Fibroblast of lung (primary cell): ENCODE data around the gene VRK1. TPM values are rescaled to one million over a fixed set of nuclear protein-coding genes. Genes with fewer than 3 reads are reported as not detected.

Experiments used
- DNase-seq, 2 donors: peaks; one replicate each; pipeline versions ENCODE4 v3.0.0 to v3.0.0-alpha.2; 2010; ENCODE audit warnings: low read depth in 2 of 2
- H2AFZ ChIP-seq: 2 replicates; pipeline ENCODE4 v1.5.1; 2012; ENCODE audit warnings: low read length, control low read depth, inconsistent platforms
- H3K27ac ChIP-seq: 2 replicates; pipeline ENCODE4 v1.5.1; 2011; ENCODE audit warnings: low read length, control low read depth; ENCODE audit not compliant: insufficient read depth
- H3K27me3 ChIP-seq: 2 replicates; pipeline ENCODE4 v1.5.1; 2011; ENCODE audit warnings: mild to moderate bottlenecking, low read length; ENCODE audit not compliant: control insufficient read depth, insufficient read depth
- H3K36me3 ChIP-seq: 2 replicates; pipeline ENCODE4 v1.5.1; 2011; ENCODE audit warnings: low read length; ENCODE audit not compliant: control insufficient read depth, insufficient read depth
- H3K4me1 ChIP-seq: 2 replicates; pipeline ENCODE4 v1.5.1; 2011; ENCODE audit warnings: low read length; ENCODE audit not compliant: control insufficient read depth, insufficient read depth; ENCODE audit errors: extremely low read depth
- H3K4me2 ChIP-seq: 2 replicates; pipeline ENCODE4 v1.5.1; 2011; ENCODE audit warnings: low read length, control low read depth; ENCODE audit not compliant: insufficient read depth; ENCODE audit errors: extremely low read depth
- H3K4me3 ChIP-seq, 4 experiments: fragments of 200-600 bp in 1 of 4; sonication (generic) in 1 of 4; replicated peaks in 1 of 4; 2 replicates each; pipeline ENCODE4 v1.5.1; 2011 to 2016; ENCODE audit warnings: low read length in 4 of 4, low read depth in 3 of 4, mild to moderate bottlenecking in 3 of 4, control low read depth in 2 of 4, inconsistent platforms in 1 of 4, mixed read lengths in 1 of 4; ENCODE audit not compliant: insufficient read depth in 1 of 4; ENCODE audit errors: control extremely low read depth in 1 of 4
- H3K79me2 ChIP-seq: 2 replicates; pipeline ENCODE4 v1.5.1; 2012; ENCODE audit warnings: mild to moderate bottlenecking, low read length, inconsistent platforms; ENCODE audit not compliant: control insufficient read depth, insufficient read depth
- H3K9ac ChIP-seq: 2 replicates; pipeline ENCODE4 v1.5.1; 2011; ENCODE audit warnings: mild to moderate bottlenecking, low read length, control low read depth; ENCODE audit not compliant: insufficient read depth
- H3K9me3 ChIP-seq: 2 replicates; pipeline ENCODE4 v1.5.1; 2012; ENCODE audit warnings: low read depth, low read length; ENCODE audit not compliant: control insufficient read depth, insufficient read depth
- H4K20me1 ChIP-seq: 2 replicates; pipeline ENCODE4 v1.5.1; 2011; ENCODE audit warnings: low read length; ENCODE audit not compliant: control insufficient read depth, insufficient read depth; ENCODE audit errors: extremely low read depth
- EZH2 ChIP-seq: IDR thresholded peaks from 2 replicates; pipeline ENCODE4 v1.5.1; 2012; ENCODE audit warnings: low read length, control low read depth, mild to moderate bottlenecking; ENCODE audit errors: missing control alignments
- polyA plus RNA-seq, 2 donors: library from polyadenylated mRNA; depleted of rRNA in 1 of 2; stranded (reverse) in 1 of 2; unstranded in 1 of 2; fragments of >200 nt; gene quantifications; 2 replicates each; pipeline ENCODE4 v1.2.1, GENCODE V29; 2011 to 2012; ENCODE audit warnings: missing spikeins in 1 of 2
- total RNA-seq: library from RNA; depleted of rRNA; stranded (reverse); fragments of >200 nt; gene quantifications from 2 replicates; pipeline ENCODE4 v1.2.1, GENCODE V29; 2014
- TF ChIP-seq, protein P1 (sequence below), 2 donors: IDR thresholded peaks in 1 of 2; conservative IDR thresholded peaks in 1 of 2; 1 replicate in 1 of 2; 2 replicates in 1 of 2; pipeline ENCODE4 v1.5.1; 2011 to 2012; ENCODE audit warnings: low read length in 2 of 2, control low read depth in 1 of 2, inconsistent platforms in 1 of 2, low read depth in 1 of 2, mild to moderate bottlenecking in 1 of 2

Gene VRK1
- total and polyA plus RNA-seq, 2 donors (not counting 1 experiment from before 2014, with no cell fraction given): 11.5 to 24.9 TPM

DNA sequence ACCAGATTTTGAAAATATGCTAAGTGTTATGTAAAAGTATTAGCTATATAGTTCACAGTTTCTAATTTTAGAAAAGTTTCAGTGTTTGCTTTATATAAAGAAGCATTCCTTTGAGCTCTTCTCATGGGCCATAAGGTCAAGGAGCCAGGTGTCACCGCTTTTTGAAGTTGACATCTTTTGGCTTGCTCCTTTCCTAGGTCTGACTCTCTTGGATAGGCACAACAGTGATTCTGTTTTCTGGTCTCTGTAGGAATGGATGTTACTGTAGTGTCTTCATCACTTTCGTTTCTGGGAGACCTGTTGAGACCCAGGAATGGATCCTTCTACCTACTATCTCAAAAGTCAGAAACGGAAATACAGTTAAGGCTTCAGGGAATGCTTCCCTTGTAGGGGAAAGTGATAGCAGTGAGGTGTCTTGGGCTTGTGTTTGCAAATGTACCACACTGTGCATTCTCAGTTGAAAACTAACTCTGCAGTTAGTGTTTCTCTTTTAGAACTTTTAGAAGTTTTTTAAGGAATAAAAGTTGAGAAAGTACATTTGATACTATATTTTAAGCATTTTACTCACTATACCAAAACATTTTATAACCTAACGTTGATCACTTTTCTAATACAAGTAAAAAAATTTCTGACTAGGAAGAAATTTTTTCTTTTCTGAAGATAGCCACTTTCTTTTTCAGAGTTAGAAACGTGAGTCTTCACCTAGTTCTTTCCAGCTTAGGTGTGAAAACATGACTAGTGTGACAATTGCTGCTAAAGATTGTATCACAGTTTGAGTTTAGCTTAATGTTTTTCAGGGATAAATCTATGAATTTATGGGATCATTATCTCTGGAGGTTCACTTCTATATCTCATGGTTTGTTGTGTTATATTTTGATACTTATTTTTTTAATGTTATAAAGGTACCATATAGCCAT, 20.8 kb downstream of the VRK1 start:
- no peaks in the 10 kb centered on the region for H3K36me3 ChIP-seq
- no peak overlapping the region for H3K27ac ChIP-seq
- TF ChIP-seq EZH2: no peak
- TF ChIP-seq, protein P1, sequence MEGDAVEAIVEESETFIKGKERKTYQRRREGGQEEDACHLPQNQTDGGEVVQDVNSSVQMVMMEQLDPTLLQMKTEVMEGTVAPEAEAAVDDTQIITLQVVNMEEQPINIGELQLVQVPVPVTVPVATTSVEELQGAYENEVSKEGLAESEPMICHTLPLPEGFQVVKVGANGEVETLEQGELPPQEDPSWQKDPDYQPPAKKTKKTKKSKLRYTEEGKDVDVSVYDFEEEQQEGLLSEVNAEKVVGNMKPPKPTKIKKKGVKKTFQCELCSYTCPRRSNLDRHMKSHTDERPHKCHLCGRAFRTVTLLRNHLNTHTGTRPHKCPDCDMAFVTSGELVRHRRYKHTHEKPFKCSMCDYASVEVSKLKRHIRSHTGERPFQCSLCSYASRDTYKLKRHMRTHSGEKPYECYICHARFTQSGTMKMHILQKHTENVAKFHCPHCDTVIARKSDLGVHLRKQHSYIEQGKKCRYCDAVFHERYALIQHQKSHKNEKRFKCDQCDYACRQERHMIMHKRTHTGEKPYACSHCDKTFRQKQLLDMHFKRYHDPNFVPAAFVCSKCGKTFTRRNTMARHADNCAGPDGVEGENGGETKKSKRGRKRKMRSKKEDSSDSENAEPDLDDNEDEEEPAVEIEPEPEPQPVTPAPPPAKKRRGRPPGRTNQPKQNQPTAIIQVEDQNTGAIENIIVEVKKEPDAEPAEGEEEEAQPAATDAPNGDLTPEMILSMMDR (conservative IDR thresholded peaks at IDR 0.05 in 1 of 2, IDR thresholded peaks at IDR 0.05 in 1 of 2; ENCODE audit: low read depth in 1 of 2, low read length in 2 of 2): no peak
- peak overlapping the region in 2 of 4 experiments; percentile 5 to 12 for H3K4me3 ChIP-seq
- H3K4me2 ChIP-seq: peak overlapping the region; percentile 76
- no peaks in the 10 kb centered on the region for H3K4me1 ChIP-seq
- H4K20me1 ChIP-seq: no peaks in the 10 kb centered on the region
- H3K9ac ChIP-seq: no peak overlapping the region
- DNase-seq: no peak
- H3K27me3 ChIP-seq: no peaks in the 10 kb centered on the region
- no peaks in the 10 kb centered on the region for H3K9me3 ChIP-seq
- peaks cover 46% of the 10 kb centered on the region for H3K79me2 ChIP-seq
- peak overlapping the region; percentile 66 for H2AFZ ChIP-seq

DNA sequence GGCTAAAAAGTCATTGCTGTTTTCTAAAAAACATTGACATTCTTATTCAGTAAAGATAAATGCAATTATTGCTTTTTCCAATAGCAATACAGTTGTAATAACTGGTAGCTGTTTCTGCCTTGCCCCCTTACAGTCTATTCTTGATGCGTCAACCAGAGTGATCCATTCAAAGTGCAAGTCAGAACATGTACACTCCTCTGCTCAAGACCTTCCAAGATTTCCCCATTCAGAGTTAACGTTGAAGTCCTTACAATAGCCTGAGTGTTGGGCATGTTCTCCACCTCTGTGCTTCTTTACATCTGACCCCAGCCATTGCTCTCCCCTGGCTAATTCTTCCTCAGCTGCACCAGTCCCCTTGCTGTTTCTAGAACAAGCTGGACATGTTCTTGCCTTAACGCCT, 24.3 kb downstream of the VRK1 start:
- TF ChIP-seq, protein P1 (conservative IDR thresholded peaks at IDR 0.05 in 1 of 2, IDR thresholded peaks at IDR 0.05 in 1 of 2; ENCODE audit: low read depth in 1 of 2, low read length in 2 of 2): no peak
- no peak for TF ChIP-seq EZH2
- no peaks in the 10 kb centered on the region for H4K20me1 ChIP-seq
- H3K9ac ChIP-seq: no peak overlapping the region
- H3K27me3 ChIP-seq: no peaks in the 10 kb centered on the region
- no peak overlapping the region for H3K4me2 ChIP-seq
- H3K27ac ChIP-seq: no peak overlapping the region
- H2AFZ ChIP-seq: no peak overlapping the region
- H3K4me3 ChIP-seq: no peak overlapping the region
- H3K4me1 ChIP-seq: no peaks in the 10 kb centered on the region
- H3K9me3 ChIP-seq: no peaks in the 10 kb centered on the region
- H3K79me2 ChIP-seq: peaks cover 38% of the 10 kb centered on the region
- DNase-seq: peak in 1 of 2 donors; percentile 10
- no peaks in the 10 kb centered on the region for H3K36me3 ChIP-seq

DNA sequence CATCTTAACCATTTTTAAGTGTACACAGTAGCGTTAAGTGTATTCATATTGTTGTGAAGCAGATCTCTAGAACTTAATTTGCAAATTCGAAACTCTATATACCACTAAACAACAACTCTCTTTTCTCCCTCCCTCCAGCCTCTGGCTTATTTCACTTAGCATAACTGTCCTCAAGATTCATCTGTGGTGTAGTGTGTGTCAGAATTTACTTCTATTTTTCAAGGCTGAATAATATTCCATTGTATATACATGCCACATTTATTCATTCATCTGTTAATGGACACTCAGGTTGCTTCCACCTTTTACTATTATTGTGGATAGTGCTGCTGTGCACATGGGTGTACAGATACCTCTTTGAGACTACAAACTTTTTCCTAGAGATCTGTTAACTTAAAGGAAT, 26.5 kb downstream of the VRK1 start:
- Histone ChIP-seq H3K9me3 (no peaks in the 10 kb centered on the region), H2AFZ (no peak overlapping the region), H3K4me1 (no peaks in the 10 kb centered on the region), H3K27me3 (no peaks in the 10 kb centered on the region), H3K36me3 (no peaks in the 10 kb centered on the region), H4K20me1 (no peaks in the 10 kb centered on the region), H3K4me2 (no peak overlapping the region), H3K27ac (no peak overlapping the region), H3K4me3 (no peak overlapping the region), H3K9ac (no peak overlapping the region), H3K79me2 (peaks cover 38% of the 10 kb centered on the region)
- TF ChIP-seq, protein P1 (conservative IDR thresholded peaks at IDR 0.05 in 1 of 2, IDR thresholded peaks at IDR 0.05 in 1 of 2; ENCODE audit: low read depth in 1 of 2, low read length in 2 of 2): no peak
- no peak for TF ChIP-seq EZH2
- no peak for DNase-seq
